Measurements from ENCODE around the gene VNN1.

DNA sequence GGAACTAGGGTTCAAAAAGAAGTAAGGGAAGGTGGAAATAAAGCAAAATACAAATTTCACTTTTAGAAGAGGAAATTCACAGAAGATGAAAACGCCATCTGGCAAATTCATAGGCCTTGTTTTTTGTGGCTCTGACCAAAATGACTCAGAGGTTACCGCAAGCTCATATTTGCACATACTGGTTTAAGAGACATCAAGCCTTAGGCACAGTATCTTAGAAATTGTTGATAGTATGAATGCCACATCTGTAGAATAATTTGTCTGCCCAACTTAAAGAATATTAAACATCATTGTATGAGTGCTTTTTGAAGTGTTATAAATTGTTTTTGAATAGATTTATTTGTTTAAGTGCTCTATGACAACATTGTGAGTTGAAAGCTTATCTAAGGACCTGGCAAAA, 65.5 kb downstream of the VNN1 start:
- TF ChIP-seq, protein P1, sequence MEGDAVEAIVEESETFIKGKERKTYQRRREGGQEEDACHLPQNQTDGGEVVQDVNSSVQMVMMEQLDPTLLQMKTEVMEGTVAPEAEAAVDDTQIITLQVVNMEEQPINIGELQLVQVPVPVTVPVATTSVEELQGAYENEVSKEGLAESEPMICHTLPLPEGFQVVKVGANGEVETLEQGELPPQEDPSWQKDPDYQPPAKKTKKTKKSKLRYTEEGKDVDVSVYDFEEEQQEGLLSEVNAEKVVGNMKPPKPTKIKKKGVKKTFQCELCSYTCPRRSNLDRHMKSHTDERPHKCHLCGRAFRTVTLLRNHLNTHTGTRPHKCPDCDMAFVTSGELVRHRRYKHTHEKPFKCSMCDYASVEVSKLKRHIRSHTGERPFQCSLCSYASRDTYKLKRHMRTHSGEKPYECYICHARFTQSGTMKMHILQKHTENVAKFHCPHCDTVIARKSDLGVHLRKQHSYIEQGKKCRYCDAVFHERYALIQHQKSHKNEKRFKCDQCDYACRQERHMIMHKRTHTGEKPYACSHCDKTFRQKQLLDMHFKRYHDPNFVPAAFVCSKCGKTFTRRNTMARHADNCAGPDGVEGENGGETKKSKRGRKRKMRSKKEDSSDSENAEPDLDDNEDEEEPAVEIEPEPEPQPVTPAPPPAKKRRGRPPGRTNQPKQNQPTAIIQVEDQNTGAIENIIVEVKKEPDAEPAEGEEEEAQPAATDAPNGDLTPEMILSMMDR (conservative IDR thresholded peaks at IDR 0.05) = no peak
- no peak for TF ChIP-seq EZH2 (IDR thresholded peaks at IDR 0.05; ENCODE audit: low read depth)
